Calu3 (cell line): ENCODE measurements around the gene OR7D2. TPM values are rescaled to one million over a fixed set of nuclear protein-coding genes. Genes with fewer than 3 reads are reported as not detected.

Source experiments
- BruUV-seq: library from RNA; stranded (reverse); fragments of 400-500 nt; replicated peaks from 2 replicates; lab custom pipeline; 2021; lab: Mats Ljungman, UMichigan
- CTCF ChIA-PET: fragments of 300-600 bp; sonication (Branson Sonifier 250); formaldehyde crosslinking; loops from one replicate; lab custom pipeline; 2022; ENCODE audit warnings: antibody characterized with exemption; lab: Charles Lee
- DNase-seq: peaks from one replicate; pipeline ENCODE4 v3.0.0; 2022
- H3K27ac Mint-ChIP-seq: one replicate; pipeline ENCODE4 v1.8.0; 2022; ENCODE audit warnings: mixed read lengths; ENCODE audit not compliant: unreplicated experiment
- H3K27me3 Mint-ChIP-seq: one replicate; pipeline ENCODE4 v1.8.0; 2022; ENCODE audit warnings: mixed read lengths; ENCODE audit not compliant: unreplicated experiment
- H3K36me3 Mint-ChIP-seq: one replicate; pipeline ENCODE4 v1.8.0; 2022; ENCODE audit warnings: mild to moderate bottlenecking, moderate library complexity, mixed read lengths; ENCODE audit not compliant: insufficient read depth, unreplicated experiment
- H3K4me1 Mint-ChIP-seq: one replicate; pipeline ENCODE4 v1.8.0; 2022; ENCODE audit warnings: mild to moderate bottlenecking, low read depth, mixed read lengths; ENCODE audit not compliant: unreplicated experiment
- H3K4me3 Mint-ChIP-seq: one replicate; pipeline ENCODE4 v1.8.0; 2022; ENCODE audit warnings: mild to moderate bottlenecking, low read depth, moderate library complexity, mixed read lengths; ENCODE audit not compliant: unreplicated experiment
- H3K9me3 Mint-ChIP-seq: one replicate; pipeline ENCODE4 v1.8.0; 2022; ENCODE audit warnings: low read depth, mixed read lengths; ENCODE audit not compliant: unreplicated experiment
- CTCF ChIP-seq: fragments of 200-600 bp; IDR thresholded peaks from one replicate; pipeline ENCODE4 v1.8.0; 2022; ENCODE audit warnings: antibody characterized with exemption; ENCODE audit not compliant: unreplicated experiment
- intact Hi-C: fragments of 100-400 bp; cut with micrococcal nuclease; formaldehyde crosslinking; loops from one replicate; pipeline ENCODE4 v1.10.0; 2022; ENCODE audit not compliant: unreplicated experiment
- total RNA-seq: library from RNA; stranded (reverse); gene quantifications from 2 replicates; pipeline ENCODE4 v1.2.3, GENCODE V29; 2022

OR7D2 gene
- total RNA-seq, 1 experiment from 2014 or later, result not detected

- H3K4me1 Mint-ChIP-seq, result no peaks in the 10 kb centered on the region
- TF ChIP-seq CTCF, result no peak
- intact Hi-C loops, result loop anchor here (10.0 kb wide), 1 partner anchor 444 kb away; the partner anchor contains the start of gene ZNF121
- peak; percentile 81 for DNase-seq
- peak within 1 kb of the TSS; percentile 98 for H3K4me3 Mint-ChIP-seq
- peaks cover 28% of the 10 kb centered on the region for H3K36me3 Mint-ChIP-seq
- peak within 1 kb of the TSS; percentile 97 for H3K27ac Mint-ChIP-seq
- CTCF ChIA-PET, result no interaction called here
- no peaks in the 10 kb centered on the region for H3K27me3 Mint-ChIP-seq
- H3K9me3 Mint-ChIP-seq, result peaks cover 3% of the 10 kb centered on the region
- BruUV-seq, result no TSS peak
Measured at GRCh38 chr19:9140159-9140874, 38.5 kb upstream of the OR7D2 start, which contains the start of gene ZNF317. Gene ZNF317 (plus strand): TSS chr19:9140397. CDS start chr19:9156017, 15,620 bp downstream.

- Mint-ChIP-seq H3K4me1 (peaks cover 11% of the 10 kb centered on the region), H3K27ac (no peak overlapping the region), H3K9me3 (peaks cover 17% of the 10 kb centered on the region), H3K4me3 (no peak overlapping the region), H3K27me3 (no peaks in the 10 kb centered on the region), H3K36me3 (peaks cover 48% of the 10 kb centered on the region)
- intact Hi-C loops, result loop anchor here (10.0 kb wide), 1 partner anchor 440 kb away; the partner anchor contains the start of gene ZNF121
- no TSS peak for BruUV-seq
- no peak for DNase-seq
- CTCF ChIA-PET, result no interaction called here
- TF ChIP-seq CTCF, result no peak
Measured at GRCh38 chr19:9144920-9145319, 33.9 kb upstream of the OR7D2 start.

- BruUV-seq, result no TSS peak
- intact Hi-C loops, result loop anchor here (10.0 kb wide), 1 partner anchor 438 kb away; the partner anchor contains the start of gene ZNF121
- peaks cover 37% of the 10 kb centered on the region for H3K36me3 Mint-ChIP-seq
Measured at GRCh38 chr19:9146882-9147281, 31.9 kb upstream of the OR7D2 start.

GRCh38 chr19:9148697-9149096 lies 30.1 kb upstream of the OR7D2 start:
- Mint-ChIP-seq H3K4me3 (no peak overlapping the region), H3K9me3 (peaks cover 29% of the 10 kb centered on the region), H3K27ac (peak overlapping the region; percentile 10), H3K4me1 (peaks cover 16% of the 10 kb centered on the region), H3K27me3 (no peaks in the 10 kb centered on the region), H3K36me3 (peaks cover 47% of the 10 kb centered on the region)
- DNase-seq, result no peak
- TF ChIP-seq CTCF, result no peak
- intact Hi-C loops, result loop anchor here (10.0 kb wide), 1 partner anchor 436 kb away; the partner anchor contains the start of gene ZNF121
- CTCF ChIA-PET, result interaction anchor here (0.6 kb wide), 1 partner anchor 129 kb away, joined by 5 read pairs; no protein-coding TSS in a partner anchor
- no TSS peak for BruUV-seq

More at GRCh38 chr19:9146882-9147281, 31.9 kb upstream of the OR7D2 start:
- Mint-ChIP-seq H3K27ac (no peak overlapping the region), H3K9me3 (peaks cover 27% of the 10 kb centered on the region), H3K4me1 (peaks cover 16% of the 10 kb centered on the region), H3K4me3 (no peak overlapping the region), H3K27me3 (no peaks in the 10 kb centered on the region)
- DNase-seq, result no peak
- TF ChIP-seq CTCF, result no peak
- CTCF ChIA-PET, result no interaction called here
